ENCODE data around the gene AQP5.

AQP5 gene

DNA sequence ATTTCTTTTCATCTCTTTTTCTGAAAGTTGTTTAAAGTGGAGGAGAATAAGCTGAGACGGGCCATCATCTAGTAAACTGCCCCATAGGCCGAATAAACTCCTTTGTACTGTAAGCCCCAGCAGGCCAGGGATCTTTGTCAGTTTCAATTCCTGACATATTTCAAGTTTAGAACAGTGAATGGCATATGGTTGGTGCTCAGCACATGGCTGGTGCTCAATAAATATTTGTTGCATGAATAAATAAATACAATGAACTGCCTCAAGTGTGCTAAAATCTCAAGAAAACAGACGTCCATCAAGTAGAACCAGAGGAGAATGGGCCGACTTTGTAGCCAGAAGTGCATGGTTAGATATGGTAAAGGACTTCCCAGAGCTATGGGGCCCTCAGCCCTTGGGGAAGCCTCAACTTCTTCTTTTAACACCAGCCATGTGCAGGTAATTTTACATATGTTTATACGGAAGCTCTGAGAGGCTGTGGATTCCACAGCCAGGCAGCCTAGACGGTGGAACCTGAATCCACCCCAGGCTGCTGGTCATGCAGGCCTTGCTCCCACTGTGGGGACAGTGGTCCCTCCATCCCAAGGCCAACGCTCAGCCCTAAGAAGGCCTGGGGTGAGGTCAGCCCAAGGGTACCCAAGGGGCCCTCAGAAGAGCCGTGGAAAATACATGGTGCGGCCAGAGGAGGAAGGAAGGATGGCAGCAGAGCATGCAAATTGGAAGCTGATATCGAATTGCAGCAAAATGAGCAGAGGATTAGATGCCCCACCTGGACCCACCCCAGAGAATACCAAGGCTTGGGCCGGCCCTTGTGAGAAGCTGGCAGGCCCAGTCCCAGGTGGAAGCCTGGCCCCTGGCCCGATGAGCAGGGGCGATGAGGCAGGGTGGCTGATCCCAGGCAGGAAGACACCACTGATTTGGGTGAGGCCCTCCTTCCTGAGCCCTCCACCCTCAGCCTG lies 19.8 kb upstream of the AQP5 start:
- H3K9me3 ChIP-seq (ENCODE audit: control insufficient read depth, low read length), result no peaks in the 10 kb centered on the region
- H3K36me3 ChIP-seq (ENCODE audit: control insufficient read depth, insufficient read depth, low read length), result no peaks in the 10 kb centered on the region
- TF ChIP-seq, protein P1, sequence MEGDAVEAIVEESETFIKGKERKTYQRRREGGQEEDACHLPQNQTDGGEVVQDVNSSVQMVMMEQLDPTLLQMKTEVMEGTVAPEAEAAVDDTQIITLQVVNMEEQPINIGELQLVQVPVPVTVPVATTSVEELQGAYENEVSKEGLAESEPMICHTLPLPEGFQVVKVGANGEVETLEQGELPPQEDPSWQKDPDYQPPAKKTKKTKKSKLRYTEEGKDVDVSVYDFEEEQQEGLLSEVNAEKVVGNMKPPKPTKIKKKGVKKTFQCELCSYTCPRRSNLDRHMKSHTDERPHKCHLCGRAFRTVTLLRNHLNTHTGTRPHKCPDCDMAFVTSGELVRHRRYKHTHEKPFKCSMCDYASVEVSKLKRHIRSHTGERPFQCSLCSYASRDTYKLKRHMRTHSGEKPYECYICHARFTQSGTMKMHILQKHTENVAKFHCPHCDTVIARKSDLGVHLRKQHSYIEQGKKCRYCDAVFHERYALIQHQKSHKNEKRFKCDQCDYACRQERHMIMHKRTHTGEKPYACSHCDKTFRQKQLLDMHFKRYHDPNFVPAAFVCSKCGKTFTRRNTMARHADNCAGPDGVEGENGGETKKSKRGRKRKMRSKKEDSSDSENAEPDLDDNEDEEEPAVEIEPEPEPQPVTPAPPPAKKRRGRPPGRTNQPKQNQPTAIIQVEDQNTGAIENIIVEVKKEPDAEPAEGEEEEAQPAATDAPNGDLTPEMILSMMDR (IDR thresholded peaks at IDR 0.05), result no peak
- peaks cover 38% of the 10 kb centered on the region for H3K4me1 ChIP-seq
- peak overlapping the region; percentile 73 for H3K27ac ChIP-seq
- H3K4me2 ChIP-seq (ENCODE audit: low read length), result no peak overlapping the region
- no peak overlapping the region for H3K4me3 ChIP-seq (ENCODE audit: low read depth, low read length)
- H3K27me3 ChIP-seq (ENCODE audit: control insufficient read depth, insufficient read depth, low read length), result no peaks in the 10 kb centered on the region
- no peak overlapping the region for H3K9ac ChIP-seq
- no peaks in the 10 kb centered on the region for H3K79me2 ChIP-seq
- H2AFZ ChIP-seq, result peak overlapping the region; percentile 82

DNA sequence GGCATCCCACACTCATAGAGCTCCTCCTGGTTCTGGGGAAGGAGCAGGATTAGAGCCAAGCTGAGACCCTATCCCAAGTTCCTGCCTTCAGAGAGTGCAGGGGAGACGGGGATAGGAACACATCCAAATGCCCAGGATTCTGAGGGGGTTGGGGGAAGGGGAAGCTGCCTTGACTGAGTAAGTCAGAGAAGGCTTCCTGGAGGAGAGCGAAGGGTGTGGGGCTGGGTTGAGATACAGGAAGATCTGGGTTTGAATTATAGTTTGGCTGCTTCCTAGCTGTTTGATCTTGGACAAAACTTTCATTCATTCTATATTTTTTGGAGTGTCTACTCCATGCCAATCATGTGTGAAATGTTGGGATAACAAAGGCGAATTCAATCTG lies 19.2 kb upstream of the AQP5 start:
- peak overlapping the region; percentile 82 for H2AFZ ChIP-seq
- H3K27ac ChIP-seq, result peak overlapping the region; percentile 73
- no peaks in the 10 kb centered on the region for H3K27me3 ChIP-seq (ENCODE audit: control insufficient read depth, insufficient read depth, low read length)
- no peaks in the 10 kb centered on the region for H3K9me3 ChIP-seq (ENCODE audit: control insufficient read depth, low read length)
- H3K9ac ChIP-seq, result no peak overlapping the region
- no peak overlapping the region for H3K4me2 ChIP-seq (ENCODE audit: low read length)
- no peaks in the 10 kb centered on the region for H3K79me2 ChIP-seq
- no peak overlapping the region for H3K4me3 ChIP-seq (ENCODE audit: low read depth, low read length)
- TF ChIP-seq, protein P1 (IDR thresholded peaks at IDR 0.05), result no peak
- H3K4me1 ChIP-seq, result peaks cover 38% of the 10 kb centered on the region
- no peaks in the 10 kb centered on the region for H3K36me3 ChIP-seq (ENCODE audit: control insufficient read depth, insufficient read depth, low read length)

- no peaks in the 10 kb centered on the region for H3K36me3 ChIP-seq (ENCODE audit: control insufficient read depth, insufficient read depth, low read length)
- H3K4me3 ChIP-seq (ENCODE audit: low read depth, low read length), result no peak overlapping the region
- no peaks in the 10 kb centered on the region for H3K27me3 ChIP-seq (ENCODE audit: control insufficient read depth, insufficient read depth, low read length)
- H3K9ac ChIP-seq, result no peak overlapping the region
- no peak overlapping the region for H3K4me2 ChIP-seq (ENCODE audit: low read length)
- TF ChIP-seq, protein P1 (IDR thresholded peaks at IDR 0.05), result no peak
- no peaks in the 10 kb centered on the region for H3K79me2 ChIP-seq
- H2AFZ ChIP-seq, result peak overlapping the region; percentile 82
- no peaks in the 10 kb centered on the region for H3K9me3 ChIP-seq (ENCODE audit: control insufficient read depth, low read length)
- H3K27ac ChIP-seq, result peak overlapping the region; percentile 73
- peaks cover 38% of the 10 kb centered on the region for H3K4me1 ChIP-seq
Measured at GRCh38 chr12:49942921-49943624, 18.6 kb upstream of the AQP5 start.

DNA sequence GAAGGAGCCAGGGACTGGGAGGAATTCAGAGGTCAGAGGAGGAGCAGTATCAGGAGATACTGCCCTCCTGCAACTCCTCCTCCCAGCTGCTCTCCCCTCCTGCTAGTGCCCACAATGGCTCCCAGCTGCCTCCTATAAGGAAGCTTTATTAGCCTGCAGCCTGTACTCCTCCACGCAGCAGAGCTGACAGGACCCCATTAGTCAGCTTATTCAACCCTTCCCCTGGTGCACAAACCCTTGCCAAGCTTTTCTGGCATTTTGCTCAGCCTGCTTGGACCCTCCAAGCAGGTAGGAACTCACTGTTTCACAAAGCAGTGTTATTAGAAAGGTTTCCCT lies 18.1 kb upstream of the AQP5 start:
- Histone ChIP-seq H3K27ac (peak overlapping the region; percentile 73), H3K4me1 (peaks cover 38% of the 10 kb centered on the region), H3K79me2 (no peaks in the 10 kb centered on the region), H3K9me3 (ENCODE audit: control insufficient read depth, low read length) (no peaks in the 10 kb centered on the region), H3K36me3 (ENCODE audit: control insufficient read depth, insufficient read depth, low read length) (no peaks in the 10 kb centered on the region), H2AFZ (peak overlapping the region; percentile 82), H3K4me3 (ENCODE audit: low read depth, low read length) (no peak overlapping the region), H3K4me2 (ENCODE audit: low read length) (no peak overlapping the region), H3K27me3 (ENCODE audit: control insufficient read depth, insufficient read depth, low read length) (no peaks in the 10 kb centered on the region), H3K9ac (no peak overlapping the region)
- TF ChIP-seq, protein P1 (IDR thresholded peaks at IDR 0.05), result no peak
